ENCODE measurements around the gene ARPP21.

The ARPP21 gene

GRCh38 chr3:35780800-35781199, 141.5 kb downstream of the ARPP21 start:
- TF ChIP-seq CTCF (conservative IDR thresholded peaks at IDR 0.05) (no peak), ZFX (IDR thresholded peaks at IDR 0.05) (no peak)
- no peak overlapping the region for H3K27ac ChIP-seq

DNA sequence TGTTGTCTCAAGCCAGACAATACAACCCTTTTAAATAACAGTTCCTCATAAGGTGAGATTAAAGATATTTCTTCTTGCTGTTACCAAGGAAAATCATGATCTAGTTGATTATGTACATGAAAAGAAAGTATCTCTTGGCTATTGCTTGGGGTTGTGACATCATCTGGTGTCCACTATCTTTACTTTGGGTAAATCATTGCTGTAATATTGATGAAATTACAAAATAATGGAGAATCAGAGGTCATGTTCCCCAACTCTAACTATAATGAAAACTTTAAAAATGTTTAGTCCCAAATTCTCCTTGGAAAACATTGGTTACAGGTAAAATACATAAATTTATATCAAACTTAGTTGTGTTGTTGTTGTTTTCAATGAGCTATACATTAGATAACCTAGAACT, 142.2 kb downstream of the ARPP21 start:
- no peak overlapping the region for H3K27ac ChIP-seq
- TF ChIP-seq ZFX (IDR thresholded peaks at IDR 0.05) (no peak), CTCF (conservative IDR thresholded peaks at IDR 0.05) (no peak)

GRCh38 chr3:35782355-35782754, 143.0 kb downstream of the ARPP21 start:
- TF ChIP-seq ZFX (IDR thresholded peaks at IDR 0.05) = no peak
- H3K27ac ChIP-seq = no peak overlapping the region

DNA sequence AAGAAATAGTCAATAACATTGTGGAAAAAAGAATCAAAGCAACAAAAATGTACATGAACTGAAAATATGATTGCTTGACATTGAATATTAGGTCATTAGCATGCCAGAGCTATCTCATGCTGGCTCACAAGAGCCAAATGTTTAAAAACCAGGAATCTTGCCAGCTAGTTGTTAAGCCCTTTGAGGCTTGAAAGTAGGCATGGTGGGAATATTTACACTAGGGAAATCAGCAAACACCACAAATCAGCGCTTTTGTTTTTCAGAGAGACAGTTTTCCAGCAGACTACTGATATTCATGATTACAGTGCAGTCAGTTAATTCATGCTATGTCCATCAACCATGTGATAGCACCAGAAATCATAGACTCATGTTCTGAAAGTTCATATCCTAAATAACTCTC, 144.8 kb downstream of the ARPP21 start:
- H3K27ac ChIP-seq = no peak overlapping the region
- TF ChIP-seq ZFX (IDR thresholded peaks at IDR 0.05) (no peak), CTCF (conservative IDR thresholded peaks at IDR 0.05) (no peak)

GRCh38 chr3:35785234-35785888, 146.0 kb downstream of the ARPP21 start:
- TF ChIP-seq CTCF (conservative IDR thresholded peaks at IDR 0.05) = no peak
- no peak for TF ChIP-seq ZFX (IDR thresholded peaks at IDR 0.05)
- H3K27ac ChIP-seq = no peak overlapping the region

DNA sequence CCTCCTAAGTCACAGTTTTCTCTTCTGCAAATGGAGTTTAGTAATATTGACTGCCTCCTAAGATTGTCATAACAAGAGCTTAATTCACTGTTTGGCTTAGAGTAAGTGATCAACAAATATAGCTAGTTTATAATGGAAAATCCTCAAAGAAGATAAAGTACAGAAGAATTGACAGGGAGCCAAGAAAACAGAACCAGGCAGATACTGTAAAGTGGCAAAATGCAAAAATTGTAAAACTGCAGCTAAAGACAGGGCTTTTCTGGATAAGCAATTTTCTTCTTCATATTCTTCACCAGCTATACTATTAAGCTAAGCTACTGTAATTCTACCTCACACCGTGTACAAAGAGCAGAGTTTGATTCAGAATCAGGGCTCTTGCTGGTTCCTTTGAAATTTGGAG, 148.6 kb downstream of the ARPP21 start:
- TF ChIP-seq ZFX (IDR thresholded peaks at IDR 0.05) = no peak
- TF ChIP-seq CTCF (conservative IDR thresholded peaks at IDR 0.05) = no peak
- H3K27ac ChIP-seq = no peak overlapping the region

DNA sequence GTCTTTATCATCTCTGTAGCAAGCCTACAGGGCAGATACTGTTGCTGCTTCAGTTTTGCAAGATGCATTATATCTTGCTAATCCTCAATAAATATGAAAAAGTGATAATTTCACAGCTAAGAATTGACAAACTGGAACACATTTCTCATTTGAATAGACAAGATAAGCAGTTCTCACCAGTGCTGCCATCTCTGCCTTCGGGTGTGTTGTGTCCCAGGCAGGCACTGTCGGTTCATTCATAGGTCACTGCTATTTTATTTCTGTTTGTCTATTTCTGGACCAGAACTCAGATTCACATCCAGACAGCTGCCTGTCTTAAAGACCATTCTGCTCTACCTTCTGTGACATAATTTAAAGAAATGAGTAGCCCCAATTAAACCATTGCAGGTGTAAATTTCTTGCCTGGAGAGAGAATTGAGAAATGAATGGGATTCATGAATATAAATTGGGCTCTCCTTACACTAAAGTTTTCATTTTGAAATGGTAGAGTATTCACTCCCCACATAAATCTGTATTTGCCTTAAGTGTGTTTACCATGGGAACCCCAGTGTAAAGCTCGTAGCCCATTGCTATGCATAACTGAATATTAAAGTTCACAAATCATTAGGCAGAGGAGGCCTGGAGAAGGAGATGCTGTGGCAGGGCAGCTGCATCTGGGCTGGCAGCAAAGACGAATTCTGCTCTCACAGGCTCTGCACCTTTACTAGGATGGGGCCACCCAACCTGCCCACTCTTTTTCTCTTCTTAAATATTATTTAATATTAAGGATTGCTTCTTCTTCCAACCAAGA, 149.9 kb downstream of the ARPP21 start:
- no peak overlapping the region for H3K27ac ChIP-seq
- TF ChIP-seq CTCF (conservative IDR thresholded peaks at IDR 0.05) (no peak), ZFX (IDR thresholded peaks at IDR 0.05) (no peak)
